ENCODE measurements around the gene RTRAF. TPM values are rescaled to one million over a fixed set of nuclear protein-coding genes. Genes with fewer than 3 reads are reported as not detected.

The RTRAF gene
- total RNA-seq, 2 experiments from 2014 or later, result 194 to 217 TPM

- POLR2A ChIA-PET, result no interaction called here
These were observed 60.6 kb downstream of the RTRAF start for GRCh38 chr14:52049721-52050588.

DNA sequence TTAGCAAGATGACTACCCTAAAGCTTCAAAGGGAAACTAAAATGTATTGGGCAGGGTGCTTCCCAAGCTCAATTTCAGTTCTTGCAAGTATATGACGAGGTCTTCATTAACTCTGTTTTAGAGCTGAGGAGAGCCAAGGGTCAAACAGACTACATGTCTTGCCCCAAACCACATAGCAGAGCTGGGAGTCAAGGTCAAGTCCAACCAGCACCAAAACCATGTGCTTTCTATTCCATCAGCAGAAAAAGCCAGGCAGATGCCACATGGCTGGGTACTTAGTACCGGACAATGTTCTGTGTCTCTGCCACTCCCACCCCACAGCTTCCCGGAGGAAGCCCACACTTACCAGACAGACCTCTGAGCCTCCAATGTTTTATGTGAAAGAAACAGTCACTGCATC, 61.9 kb downstream of the RTRAF start:
- H3K27me3 Mint-ChIP-seq, result peaks cover 13% of the 10 kb centered on the region
- no peak overlapping the region for H3K4me3 Mint-ChIP-seq
- H3K27ac Mint-ChIP-seq, result no peak overlapping the region
- no peaks in the 10 kb centered on the region for H3K9me3 Mint-ChIP-seq
- CTCF ChIA-PET, result no interaction called here
- no peak for DNase-seq
- H3K36me3 Mint-ChIP-seq (ENCODE audit: low read depth), result no peaks in the 10 kb centered on the region
- POLR2A ChIA-PET, result no interaction called here
- no peaks in the 10 kb centered on the region for H3K4me1 Mint-ChIP-seq

More at GRCh38 chr14:52049721-52050588, 60.6 kb downstream of the RTRAF start:
- Mint-ChIP-seq H3K9me3 (no peaks in the 10 kb centered on the region), H3K27ac (no peak overlapping the region), H3K36me3 (ENCODE audit: low read depth) (no peaks in the 10 kb centered on the region), H3K4me3 (no peak overlapping the region), H3K27me3 (peaks cover 5% of the 10 kb centered on the region), H3K4me1 (no peaks in the 10 kb centered on the region)
- CTCF ChIA-PET, result interaction anchor here (0.7 kb wide), 2 partner anchors 205 to 381 kb away, joined by 3 read pairs; no protein-coding TSS in a partner anchor
- DNase-seq, result no peak

DNA sequence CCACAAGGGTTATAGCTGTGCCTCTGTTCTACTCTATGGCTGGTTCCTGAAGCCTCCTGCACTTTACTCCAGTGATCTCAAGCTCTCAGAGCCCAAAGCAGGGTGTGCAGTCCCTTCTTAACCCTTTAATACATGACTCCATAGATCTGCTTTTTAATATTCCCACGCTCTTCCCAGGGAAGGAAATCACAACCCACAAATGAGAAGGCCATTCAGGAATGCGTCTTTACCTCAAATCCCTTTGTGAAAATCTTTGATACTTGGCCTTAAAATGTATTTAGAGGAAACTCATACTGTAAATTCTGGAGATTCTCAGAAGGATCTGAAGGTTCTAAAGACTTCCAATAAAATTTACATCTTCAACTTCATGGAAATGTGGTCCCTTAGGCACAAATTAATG, 62.5 kb downstream of the RTRAF start:
- POLR2A ChIA-PET, result no interaction called here
- DNase-seq, result no peak
- CTCF ChIA-PET, result no interaction called here
- Mint-ChIP-seq H3K4me1 (no peaks in the 10 kb centered on the region), H3K27ac (no peak overlapping the region), H3K27me3 (peaks cover 13% of the 10 kb centered on the region), H3K4me3 (no peak overlapping the region), H3K9me3 (no peaks in the 10 kb centered on the region), H3K36me3 (ENCODE audit: low read depth) (no peaks in the 10 kb centered on the region)

GRCh38 chr14:52052288-52052943, 63.1 kb downstream of the RTRAF start:
- peaks cover 13% of the 10 kb centered on the region for H3K27me3 Mint-ChIP-seq
- ChIA-PET CTCF (no interaction called here), POLR2A (no interaction called here)
- no peaks in the 10 kb centered on the region for H3K9me3 Mint-ChIP-seq
- H3K4me3 Mint-ChIP-seq, result no peak overlapping the region
- DNase-seq, result no peak
- no peak overlapping the region for H3K27ac Mint-ChIP-seq
- H3K36me3 Mint-ChIP-seq (ENCODE audit: low read depth), result no peaks in the 10 kb centered on the region
- H3K4me1 Mint-ChIP-seq, result no peaks in the 10 kb centered on the region

- Mint-ChIP-seq H3K27me3 (peaks cover 13% of the 10 kb centered on the region), H3K4me3 (no peak overlapping the region), H3K4me1 (no peaks in the 10 kb centered on the region), H3K36me3 (ENCODE audit: low read depth) (no peaks in the 10 kb centered on the region), H3K9me3 (no peaks in the 10 kb centered on the region), H3K27ac (no peak overlapping the region)
- no peak for DNase-seq
- POLR2A ChIA-PET, result no interaction called here
- CTCF ChIA-PET, result interaction anchor here (1.2 kb wide), 1 partner anchor 15 kb away, joined by 3 read pairs; the partner anchor contains the start of gene NID2
These were observed 63.7 kb downstream of the RTRAF start for GRCh38 chr14:52053044-52053443.

- no peak overlapping the region for H3K27ac Mint-ChIP-seq
- peaks cover 13% of the 10 kb centered on the region for H3K27me3 Mint-ChIP-seq
- H3K4me1 Mint-ChIP-seq, result no peaks in the 10 kb centered on the region
- POLR2A ChIA-PET, result no interaction called here
- H3K9me3 Mint-ChIP-seq, result no peaks in the 10 kb centered on the region
- no peaks in the 10 kb centered on the region for H3K36me3 Mint-ChIP-seq (ENCODE audit: low read depth)
- DNase-seq, result no peak
- CTCF ChIA-PET, result no interaction called here
- H3K4me3 Mint-ChIP-seq, result no peak overlapping the region
These were observed 65.3 kb downstream of the RTRAF start for GRCh38 chr14:52054678-52055077.

- no peak overlapping the region for H3K4me3 Mint-ChIP-seq
- no peak overlapping the region for H3K27ac Mint-ChIP-seq
- ChIA-PET POLR2A (no interaction called here), CTCF (no interaction called here)
- no peak for DNase-seq
- H3K9me3 Mint-ChIP-seq, result no peaks in the 10 kb centered on the region
- no peaks in the 10 kb centered on the region for H3K36me3 Mint-ChIP-seq (ENCODE audit: low read depth)
- H3K4me1 Mint-ChIP-seq, result no peaks in the 10 kb centered on the region
- peaks cover 15% of the 10 kb centered on the region for H3K27me3 Mint-ChIP-seq
These were observed 65.8 kb downstream of the RTRAF start for GRCh38 chr14:52055167-52055566.

GRCh38 chr14:52058341-52058740, 69.0 kb downstream of the RTRAF start:
- DNase-seq, result no peak
- no peaks in the 10 kb centered on the region for H3K9me3 Mint-ChIP-seq
- no peak overlapping the region for H3K4me3 Mint-ChIP-seq
- POLR2A ChIA-PET, result no interaction called here
- H3K36me3 Mint-ChIP-seq (ENCODE audit: low read depth), result no peaks in the 10 kb centered on the region
- no peaks in the 10 kb centered on the region for H3K4me1 Mint-ChIP-seq
- no peak overlapping the region for H3K27ac Mint-ChIP-seq
- CTCF ChIA-PET, result interaction anchor here (0.7 to 0.9 kb wide), 2 partner anchors 26 to 38 kb away, joined by 3 to 4 read pairs; no protein-coding TSS in a partner anchor
- peaks cover 38% of the 10 kb centered on the region for H3K27me3 Mint-ChIP-seq

DNA sequence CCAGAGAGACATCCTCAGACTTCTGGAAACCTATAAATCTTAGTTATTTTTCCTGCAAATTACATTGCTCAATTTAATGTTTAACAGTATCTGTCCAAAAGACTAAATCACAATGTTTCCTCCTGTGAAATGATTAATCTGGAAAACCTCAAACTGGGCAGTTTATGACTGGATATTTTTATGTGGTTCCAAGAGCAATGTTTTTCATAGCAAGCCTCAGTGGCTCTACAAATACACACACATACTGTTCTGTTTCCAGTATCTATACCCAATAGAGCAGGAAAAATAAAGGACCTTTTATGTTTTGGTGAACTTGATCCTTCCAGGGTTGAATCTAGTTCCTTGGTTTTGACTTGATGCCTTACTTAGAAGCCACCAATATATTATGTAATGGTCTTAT, 70.3 kb downstream of the RTRAF start:
- CTCF ChIA-PET, result no interaction called here
- POLR2A ChIA-PET, result no interaction called here
- H3K9me3 Mint-ChIP-seq, result no peaks in the 10 kb centered on the region
- H3K27me3 Mint-ChIP-seq, result peaks cover 46% of the 10 kb centered on the region
- H3K27ac Mint-ChIP-seq, result no peak overlapping the region
- DNase-seq, result no peak
- H3K4me3 Mint-ChIP-seq, result no peak overlapping the region
- no peaks in the 10 kb centered on the region for H3K36me3 Mint-ChIP-seq (ENCODE audit: low read depth)
- H3K4me1 Mint-ChIP-seq, result no peaks in the 10 kb centered on the region

DNA sequence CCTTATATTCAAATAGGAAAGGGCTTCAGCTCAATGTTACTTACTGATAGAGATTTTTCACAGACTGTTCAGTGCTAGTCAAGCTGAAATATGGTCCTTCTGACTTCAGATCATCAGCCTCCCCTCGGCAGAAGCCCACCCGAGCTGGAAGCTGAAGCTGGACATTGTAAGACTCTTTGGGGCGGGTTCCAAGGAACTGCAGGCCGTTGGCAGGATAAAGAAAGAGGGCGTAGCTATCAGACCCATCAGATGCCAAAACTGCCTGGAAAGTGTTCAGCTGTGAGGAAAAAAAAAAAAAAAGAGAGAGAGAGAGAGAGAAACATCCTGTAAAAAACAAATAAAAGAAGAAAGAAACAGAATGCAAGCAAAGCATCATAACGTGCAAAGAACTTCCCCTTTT, 70.7 kb downstream of the RTRAF start:
- H3K9me3 Mint-ChIP-seq, result no peaks in the 10 kb centered on the region

More for the DNA sequence above, 70.7 kb downstream of the RTRAF start:
- DNase-seq, result no peak
- no peaks in the 10 kb centered on the region for H3K4me1 Mint-ChIP-seq
- no peak overlapping the region for H3K4me3 Mint-ChIP-seq
- ChIA-PET CTCF (no interaction called here), POLR2A (no interaction called here)
- no peak overlapping the region for H3K27ac Mint-ChIP-seq
- peaks cover 46% of the 10 kb centered on the region for H3K27me3 Mint-ChIP-seq
- no peaks in the 10 kb centered on the region for H3K36me3 Mint-ChIP-seq (ENCODE audit: low read depth)

Other genes starting within 250 kb of the RTRAF start
- 100 to 1,000 TPM; 248 to 260 TPM for gene GNG2, start 128.9 kb upstream of the RTRAF start, total RNA-seq
- under 1 TPM; 0.30 to 0.33 TPM for gene NID2, start 79.5 kb downstream of the RTRAF start, total RNA-seq

All from activated CD4-positive, alpha-beta T cell treated with anti-CD3 and anti-CD28 coated beads, Interleukin-2, amount 10 ng/mL, durations not matched to agents 7 days and 5 days (primary cell).